ENCODE data around the gene HSD17B13.

GRCh38 chr4:87322754-87323153, at the start of gene HSD17B13:
- TF ChIP-seq CTCF (conservative IDR thresholded peaks at IDR 0.05; ENCODE audit: low read depth in 2 of 2) (no peak), EZH2phosphoT487 (IDR thresholded peaks at IDR 0.05; ENCODE audit: unreplicated experiment) (no peak), EZH2 (IDR thresholded peaks at IDR 0.05; ENCODE audit: low read depth, unreplicated experiment) (no peak)
